SK-N-SH treated with all-trans-retinoic acid at 6 μM for 48 hours (cell line): ENCODE results near the gene SLC10A2.

ENCODE experiments used
- ATAC-seq: fragments of 200-7000 bp; cut with Tn5 transposase; 3 replicates; pipeline ENCODE4 v1.9.1; 2020; ENCODE audit warnings: mild to moderate bottlenecking, moderate library complexity
- ARNTL ChIP-seq: fragments of 450-650 bp; formaldehyde crosslinking; IDR thresholded peaks from 2 replicates; pipeline ENCODE4 v1.5.0; 2020; ENCODE audit warnings: low read depth, mild to moderate bottlenecking, moderate library complexity, borderline replicate concordance
- BACH2 ChIP-seq: fragments of 250-450 bp; sonication (Bioruptor Pico); IDR thresholded peaks from 2 replicates; pipeline ENCODE4 v1.9.0; 2021; ENCODE audit warnings: mild to moderate bottlenecking, borderline replicate concordance
- CSDC2 ChIP-seq: fragments of 250-450 bp; sonication (Bioruptor Pico); IDR thresholded peaks from 2 replicates; pipeline ENCODE4 v1.5.0; 2020; ENCODE audit warnings: mild to moderate bottlenecking, moderate library complexity
- CSRNP3 ChIP-seq: fragments of 250-450 bp; sonication (Bioruptor Pico); IDR thresholded peaks from 2 replicates; pipeline ENCODE4 v1.5.1; 2021; ENCODE audit warnings: mild to moderate bottlenecking, moderate library complexity
- ESRRG ChIP-seq: fragments of 250-450 bp; sonication (Bioruptor Pico); IDR thresholded peaks from 2 replicates; pipeline ENCODE4 v1.6.1; 2021; ENCODE audit warnings: mild to moderate bottlenecking
- GLIS3 ChIP-seq: fragments of 250-450 bp; sonication (Bioruptor Pico); IDR thresholded peaks from 2 replicates; pipeline ENCODE4 v1.5.0; 2020; ENCODE audit warnings: mild to moderate bottlenecking, moderate library complexity
- ISL1 ChIP-seq: fragments of 250-450 bp; sonication (Bioruptor Pico); IDR thresholded peaks from 2 replicates; pipeline ENCODE4 v2.1.2; 2022; ENCODE audit warnings: mild to moderate bottlenecking, moderate library complexity
- OSR1 ChIP-seq: fragments of 250-450 bp; sonication (Bioruptor Pico); IDR thresholded peaks from 2 replicates; pipeline ENCODE4 v1.8.0; 2022; ENCODE audit warnings: moderate library complexity, mild to moderate bottlenecking, inconsistent platforms
- POU6F1 ChIP-seq: fragments of 250-450 bp; sonication (Bioruptor Pico); IDR thresholded peaks from 2 replicates; pipeline ENCODE4 v1.8.0; 2021; ENCODE audit warnings: low read depth, mild to moderate bottlenecking, moderate library complexity, borderline replicate concordance
- RARB ChIP-seq: fragments of 250-450 bp; sonication (Bioruptor Pico); IDR thresholded peaks from 2 replicates; pipeline ENCODE4 v1.8.0; 2021; ENCODE audit warnings: mild to moderate bottlenecking, moderate library complexity
- TCF4 ChIP-seq: fragments of 250-450 bp; sonication (Bioruptor Pico); IDR thresholded peaks from 2 replicates; pipeline ENCODE4 v1.8.0; 2021; ENCODE audit warnings: mild to moderate bottlenecking, moderate library complexity, borderline replicate concordance
- TOX ChIP-seq: fragments of 250-450 bp; sonication (Bioruptor Pico); IDR thresholded peaks from 2 replicates; pipeline ENCODE4 v1.8.0; 2021; ENCODE audit warnings: mild to moderate bottlenecking, moderate library complexity, borderline replicate concordance
- ZC3H10 ChIP-seq: fragments of 250-450 bp; sonication (Bioruptor Pico); IDR thresholded peaks from 2 replicates; pipeline ENCODE4 v1.5.1; 2021; ENCODE audit warnings: mild to moderate bottlenecking, moderate library complexity
- ZFP3 ChIP-seq: fragments of 250-450 bp; sonication (Bioruptor Pico); IDR thresholded peaks from 2 replicates; pipeline ENCODE4 v1.5.0; 2020; ENCODE audit warnings: mild to moderate bottlenecking, moderate library complexity
- ZNF565 ChIP-seq: fragments of 450-650 bp; formaldehyde crosslinking; conservative IDR thresholded peaks from 2 replicates; pipeline ENCODE4 v1.5.0; 2020; ENCODE audit warnings: low read depth, mild to moderate bottlenecking, moderate library complexity
- ZNF70 ChIP-seq: fragments of 450-650 bp; formaldehyde crosslinking; IDR thresholded peaks from 2 replicates; pipeline ENCODE4 v1.5.0; 2020; ENCODE audit warnings: mild to moderate bottlenecking, moderate library complexity
- ZNF8 ChIP-seq: fragments of 450-650 bp; formaldehyde crosslinking; IDR thresholded peaks from 2 replicates; pipeline ENCODE4 v1.5.0; 2020; ENCODE audit warnings: mild to moderate bottlenecking, moderate library complexity
- TF ChIP-seq, protein P1 (sequence below): fragments of 250-450 bp; sonication (Bioruptor Pico); IDR thresholded peaks from 2 replicates; pipeline ENCODE4 v1.5.1; 2020; ENCODE audit warnings: low read depth, mild to moderate bottlenecking, moderate library complexity
- TF ChIP-seq, protein P2 (sequence below): fragments of 250-450 bp; sonication (Bioruptor Pico); IDR thresholded peaks from 2 replicates; pipeline ENCODE4 v1.5.0; 2020; ENCODE audit warnings: mild to moderate bottlenecking, moderate library complexity

SLC10A2 gene

DNA sequence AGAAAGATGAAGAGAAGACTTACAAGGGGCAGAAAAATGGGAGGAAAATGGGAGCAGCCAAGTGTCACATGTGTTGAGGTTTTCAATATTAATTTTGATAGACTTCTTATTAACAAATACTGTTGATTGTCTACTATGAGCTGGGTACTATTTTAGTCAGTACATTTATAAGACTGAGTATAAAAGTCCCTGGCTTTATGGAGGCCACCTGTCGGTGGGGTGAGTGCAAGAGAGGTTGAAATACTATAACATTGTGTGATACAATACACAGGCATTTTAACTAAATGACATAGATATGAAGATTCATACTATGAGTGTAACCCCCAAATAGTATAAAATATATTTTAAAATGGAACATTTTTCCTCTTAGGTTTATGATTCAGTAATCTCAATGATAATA lies 29.9 kb downstream of the SLC10A2 start:
- ATAC-seq = no peak
- TF ChIP-seq ZC3H10 (CRISPR knock-in tag) (no peak), ZNF565 (no peak), POU6F1 (CRISPR knock-in tag) (no peak), ZNF8 (CRISPR knock-in tag) (no peak), ISL1 (CRISPR knock-in tag) (no peak), ZNF70 (CRISPR knock-in tag) (no peak), ESRRG (no peak), ARNTL (CRISPR knock-in tag) (no peak), BACH2 (CRISPR knock-in tag) (no peak), CSDC2 (CRISPR knock-in tag) (no peak), TCF4 (no peak), CSRNP3 (CRISPR knock-in tag) (no peak), OSR1 (CRISPR knock-in tag) (no peak)
- TF ChIP-seq, protein P1, sequence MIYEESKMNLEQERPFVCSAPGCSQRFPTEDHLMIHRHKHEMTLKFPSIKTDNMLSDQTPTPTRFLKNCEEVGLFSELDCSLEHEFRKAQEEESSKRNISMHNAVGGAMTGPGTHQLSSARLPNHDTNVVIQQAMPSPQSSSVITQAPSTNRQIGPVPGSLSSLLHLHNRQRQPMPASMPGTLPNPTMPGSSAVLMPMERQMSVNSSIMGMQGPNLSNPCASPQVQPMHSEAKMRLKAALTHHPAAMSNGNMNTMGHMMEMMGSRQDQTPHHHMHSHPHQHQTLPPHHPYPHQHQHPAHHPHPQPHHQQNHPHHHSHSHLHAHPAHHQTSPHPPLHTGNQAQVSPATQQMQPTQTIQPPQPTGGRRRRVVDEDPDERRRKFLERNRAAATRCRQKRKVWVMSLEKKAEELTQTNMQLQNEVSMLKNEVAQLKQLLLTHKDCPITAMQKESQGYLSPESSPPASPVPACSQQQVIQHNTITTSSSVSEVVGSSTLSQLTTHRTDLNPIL (CRISPR knock-in tag) = no peak
- TF ChIP-seq, protein P2, sequence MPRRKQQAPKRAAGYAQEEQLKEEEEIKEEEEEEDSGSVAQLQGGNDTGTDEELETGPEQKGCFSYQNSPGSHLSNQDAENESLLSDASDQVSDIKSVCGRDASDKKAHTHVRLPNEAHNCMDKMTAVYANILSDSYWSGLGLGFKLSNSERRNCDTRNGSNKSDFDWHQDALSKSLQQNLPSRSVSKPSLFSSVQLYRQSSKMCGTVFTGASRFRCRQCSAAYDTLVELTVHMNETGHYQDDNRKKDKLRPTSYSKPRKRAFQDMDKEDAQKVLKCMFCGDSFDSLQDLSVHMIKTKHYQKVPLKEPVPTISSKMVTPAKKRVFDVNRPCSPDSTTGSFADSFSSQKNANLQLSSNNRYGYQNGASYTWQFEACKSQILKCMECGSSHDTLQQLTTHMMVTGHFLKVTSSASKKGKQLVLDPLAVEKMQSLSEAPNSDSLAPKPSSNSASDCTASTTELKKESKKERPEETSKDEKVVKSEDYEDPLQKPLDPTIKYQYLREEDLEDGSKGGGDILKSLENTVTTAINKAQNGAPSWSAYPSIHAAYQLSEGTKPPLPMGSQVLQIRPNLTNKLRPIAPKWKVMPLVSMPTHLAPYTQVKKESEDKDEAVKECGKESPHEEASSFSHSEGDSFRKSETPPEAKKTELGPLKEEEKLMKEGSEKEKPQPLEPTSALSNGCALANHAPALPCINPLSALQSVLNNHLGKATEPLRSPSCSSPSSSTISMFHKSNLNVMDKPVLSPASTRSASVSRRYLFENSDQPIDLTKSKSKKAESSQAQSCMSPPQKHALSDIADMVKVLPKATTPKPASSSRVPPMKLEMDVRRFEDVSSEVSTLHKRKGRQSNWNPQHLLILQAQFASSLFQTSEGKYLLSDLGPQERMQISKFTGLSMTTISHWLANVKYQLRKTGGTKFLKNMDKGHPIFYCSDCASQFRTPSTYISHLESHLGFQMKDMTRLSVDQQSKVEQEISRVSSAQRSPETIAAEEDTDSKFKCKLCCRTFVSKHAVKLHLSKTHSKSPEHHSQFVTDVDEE (CRISPR knock-in tag) = no peak

GRCh38 chr13:103033999-103034398 lies 32.2 kb downstream of the SLC10A2 start:
- ATAC-seq = no peak
- no peak for TF ChIP-seq RARB
- TF ChIP-seq ISL1 (CRISPR knock-in tag) = no peak

DNA sequence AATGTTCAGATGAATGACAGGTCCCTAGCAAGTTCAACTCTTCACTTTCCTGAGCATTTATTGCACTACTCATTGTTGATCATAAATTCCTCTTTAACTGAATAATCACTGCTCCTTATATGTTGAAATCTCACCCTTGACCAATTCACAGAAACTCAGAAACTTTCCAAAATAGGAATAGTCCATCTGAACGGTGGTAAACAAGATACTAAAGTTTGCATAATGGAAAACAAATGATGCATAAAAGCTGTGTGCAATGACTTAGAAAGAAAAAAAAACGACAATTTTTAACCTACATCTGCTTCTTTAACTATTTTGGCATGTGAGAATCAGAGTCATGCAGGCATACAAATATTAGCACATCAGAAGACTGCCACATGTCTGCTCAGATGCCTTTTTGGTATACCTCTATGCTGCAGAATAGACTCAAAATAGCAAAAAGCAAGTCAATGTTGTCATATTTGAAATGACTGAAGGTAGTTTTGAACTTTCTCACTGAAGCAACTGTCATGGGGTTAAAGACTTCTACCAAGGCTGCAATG lies 34.8 kb downstream of the SLC10A2 start:
- no peak for ATAC-seq
- no peak for TF ChIP-seq RARB
- TF ChIP-seq ZNF70 (CRISPR knock-in tag) = no peak
- TF ChIP-seq, protein P1 (CRISPR knock-in tag) = no peak
- TF ChIP-seq ZC3H10 (CRISPR knock-in tag) = no peak
- TF ChIP-seq TOX (CRISPR knock-in tag) = no peak
- no peak for TF ChIP-seq ZFP3 (CRISPR knock-in tag)
- no peak for TF ChIP-seq BACH2 (CRISPR knock-in tag)
- no peak for TF ChIP-seq CSRNP3 (CRISPR knock-in tag)
- no peak for TF ChIP-seq GLIS3 (CRISPR knock-in tag)
